ENCODE results near the gene GNAI3.

Gene GNAI3

DNA sequence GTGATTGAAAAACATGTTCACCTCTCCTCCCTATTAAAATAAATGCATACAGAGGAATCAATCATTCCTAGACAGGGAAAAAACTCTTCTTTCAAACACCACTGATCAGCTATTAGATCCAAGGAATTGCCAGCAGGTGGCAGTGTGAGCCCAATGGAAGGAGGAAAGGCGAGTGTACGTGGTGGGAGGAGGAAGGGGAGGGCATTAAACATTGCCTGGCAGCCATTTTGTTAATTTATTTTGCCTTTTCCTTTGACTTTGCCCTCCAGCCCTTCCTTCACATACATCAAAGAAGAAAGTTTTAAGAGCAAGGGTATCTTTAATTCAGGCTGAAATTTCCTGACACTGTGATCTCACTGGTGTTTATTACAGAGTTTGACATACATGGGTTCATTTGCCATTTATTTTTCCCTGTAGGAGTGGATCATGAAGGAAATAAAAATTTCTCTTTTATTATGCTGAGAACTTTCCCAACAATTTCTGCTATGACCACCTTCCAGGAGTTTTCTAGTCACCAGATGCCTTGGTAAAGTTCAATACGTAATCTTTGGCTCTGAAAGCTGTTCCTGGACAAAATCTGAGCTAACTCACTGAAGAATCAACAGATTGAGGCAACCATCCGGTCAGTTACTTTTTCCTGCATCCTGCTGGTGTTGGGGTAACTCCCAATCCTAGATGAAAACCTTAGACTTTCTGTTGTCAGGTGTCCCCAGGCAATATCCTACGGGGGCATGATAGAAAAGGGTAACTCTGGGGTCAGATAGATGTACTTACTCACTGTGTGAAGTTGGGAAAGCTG, 1.9 kb upstream of the GNAI3 start:
- DNase-seq: peak; percentile 69 to 90 (median 74)

DNA sequence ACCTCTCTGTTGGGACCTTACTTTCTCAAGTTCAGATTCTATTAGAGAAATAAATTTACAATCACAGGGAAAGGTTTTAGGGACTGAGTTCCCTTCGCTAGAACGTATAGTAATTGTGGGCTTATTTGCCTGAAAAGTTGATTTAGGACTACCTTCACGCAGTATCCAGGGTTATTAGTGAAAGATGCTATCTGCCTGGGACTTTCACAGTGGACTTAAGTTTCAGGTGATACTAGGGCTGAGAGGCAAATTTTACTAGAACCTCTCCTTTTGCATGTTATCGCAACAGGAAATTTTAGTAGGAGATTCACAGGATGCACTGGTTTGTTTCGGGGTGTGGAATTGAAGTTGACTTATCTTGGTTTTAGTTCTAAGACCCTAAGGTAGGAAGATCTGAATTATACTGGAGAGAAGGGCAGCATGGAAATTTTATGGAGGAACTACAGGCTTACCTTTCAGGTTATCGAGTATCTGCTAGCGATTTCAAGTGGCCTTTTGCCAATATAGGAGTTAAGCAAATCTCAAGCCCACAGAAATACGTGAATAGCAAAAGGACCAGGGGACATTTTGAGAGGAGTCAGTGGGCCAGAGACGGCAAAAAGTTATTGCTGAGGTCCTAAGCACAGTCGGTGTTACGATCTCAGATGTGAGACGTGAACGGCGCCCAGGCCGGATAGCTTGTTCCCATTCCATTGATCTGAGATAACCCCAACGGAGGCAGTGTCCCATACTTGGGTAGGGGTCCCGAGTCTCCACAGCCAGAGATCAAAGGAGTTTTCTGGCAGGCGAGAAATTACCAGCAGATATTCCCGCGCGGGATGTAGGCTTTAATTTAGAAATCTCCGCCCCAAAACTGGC, 723 bp upstream of the GNAI3 start:
- no peak for DNase-seq

DNA sequence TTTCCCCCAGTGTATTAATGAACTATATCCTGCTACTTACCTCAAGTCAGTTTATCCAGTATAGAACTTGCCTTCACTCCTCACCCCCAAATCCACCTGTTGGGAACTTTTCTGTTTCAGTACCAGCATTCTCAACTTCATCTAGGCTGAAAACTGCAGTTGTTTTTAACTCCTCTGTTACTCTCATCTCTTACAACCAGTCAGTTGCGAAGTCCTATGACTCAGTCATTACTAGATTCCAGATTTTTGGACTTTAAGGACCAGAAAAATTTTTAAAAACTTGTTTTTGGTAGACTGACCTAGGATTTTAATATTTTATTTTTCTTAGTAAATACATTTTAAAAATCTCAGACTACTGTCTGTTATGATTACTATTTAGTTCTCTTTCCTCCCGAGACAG, 8.1 kb downstream of the GNAI3 start:
- DNase-seq: no peak

DNA sequence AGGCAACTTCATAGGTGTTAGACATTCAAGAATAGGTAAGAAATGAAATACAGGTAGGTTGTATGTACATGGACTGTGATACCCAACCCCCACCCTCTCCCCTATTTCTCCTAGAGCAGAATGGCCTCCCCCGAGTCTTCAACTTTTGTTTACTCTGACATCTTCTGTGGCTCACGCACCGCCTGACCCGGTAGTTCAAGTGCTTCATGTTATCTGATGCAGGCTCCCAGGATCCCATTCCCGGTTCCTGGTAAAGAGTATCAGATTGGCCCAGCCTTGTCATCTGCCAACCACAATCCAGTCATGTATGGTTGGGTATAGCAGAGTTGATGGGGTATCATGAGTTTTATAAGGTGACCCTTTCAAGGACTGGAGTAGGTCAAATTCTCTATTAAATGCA, 9.1 kb downstream of the GNAI3 start:
- DNase-seq: no peak

DNA sequence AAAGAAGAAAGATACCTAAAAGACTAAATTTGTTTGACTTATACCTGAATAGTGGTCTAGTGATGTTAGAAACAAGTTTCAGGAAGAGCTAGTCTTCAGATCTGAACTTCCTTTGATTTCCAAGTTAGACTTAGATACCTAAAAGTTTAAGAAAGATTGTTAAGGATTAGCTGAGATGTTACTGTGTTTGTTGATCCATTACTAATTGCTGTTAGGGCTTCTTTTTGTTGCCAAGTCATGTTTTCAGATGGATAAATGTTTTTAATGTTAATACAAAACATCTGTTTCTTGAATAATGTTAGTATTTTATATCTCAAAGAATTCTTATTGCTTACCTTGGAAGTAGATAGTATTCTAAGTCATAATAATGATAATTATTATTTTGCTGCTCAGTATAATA, 11.6 kb downstream of the GNAI3 start:
- no peak for DNase-seq

DNA sequence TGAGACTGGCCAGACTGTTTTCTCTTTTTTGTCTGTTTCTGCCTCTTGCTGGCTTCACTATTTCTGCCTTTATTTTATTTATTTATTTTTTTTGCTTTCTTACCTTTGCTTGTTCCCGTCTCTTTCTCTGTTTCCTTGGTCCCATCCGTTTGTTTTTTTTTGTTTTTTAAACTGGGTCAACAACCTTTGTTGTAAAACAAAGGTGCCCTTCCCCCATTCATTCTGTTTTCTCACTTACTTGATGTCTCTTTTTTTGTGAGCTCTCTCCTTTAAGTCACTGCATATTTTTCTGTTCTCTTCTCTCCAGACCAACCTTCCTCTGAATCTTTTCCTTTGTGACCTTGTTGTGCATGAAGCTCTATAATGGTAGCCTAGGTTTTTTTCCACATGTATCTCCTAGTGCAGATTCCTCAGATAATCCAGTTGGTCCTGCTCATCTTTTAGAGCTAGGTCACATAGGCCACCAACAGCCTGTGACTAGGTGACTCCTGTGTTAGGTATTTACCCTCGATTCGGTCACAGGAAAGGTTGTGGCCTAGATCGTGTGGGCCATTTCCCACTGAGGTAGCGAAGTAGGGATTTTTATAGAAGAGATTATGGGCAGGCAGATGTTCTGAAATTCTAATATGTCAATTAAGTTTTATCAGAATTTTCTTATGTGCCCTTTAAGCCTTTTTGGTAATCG, 15.9 kb downstream of the GNAI3 start:
- no peak for DNase-seq

DNA sequence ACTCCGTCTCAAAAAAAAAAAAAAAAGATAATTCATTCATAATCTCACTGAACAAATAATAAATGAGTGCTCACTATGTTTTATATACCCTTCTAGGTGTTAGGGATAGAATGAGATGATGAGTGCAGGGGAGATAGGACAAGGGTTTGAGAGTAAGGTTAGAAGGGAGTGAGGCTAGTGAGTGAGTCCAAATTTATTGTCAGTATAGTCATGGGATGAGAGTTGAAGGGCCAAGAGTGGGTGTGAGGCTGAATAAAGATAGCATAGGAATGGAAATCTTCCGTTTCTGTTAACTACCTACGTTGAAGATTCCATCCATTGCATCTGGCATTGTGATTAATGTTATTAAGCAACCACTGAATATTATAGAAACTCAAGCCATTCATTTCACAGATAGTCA, 16.8 kb downstream of the GNAI3 start:
- no peak for DNase-seq

DNA sequence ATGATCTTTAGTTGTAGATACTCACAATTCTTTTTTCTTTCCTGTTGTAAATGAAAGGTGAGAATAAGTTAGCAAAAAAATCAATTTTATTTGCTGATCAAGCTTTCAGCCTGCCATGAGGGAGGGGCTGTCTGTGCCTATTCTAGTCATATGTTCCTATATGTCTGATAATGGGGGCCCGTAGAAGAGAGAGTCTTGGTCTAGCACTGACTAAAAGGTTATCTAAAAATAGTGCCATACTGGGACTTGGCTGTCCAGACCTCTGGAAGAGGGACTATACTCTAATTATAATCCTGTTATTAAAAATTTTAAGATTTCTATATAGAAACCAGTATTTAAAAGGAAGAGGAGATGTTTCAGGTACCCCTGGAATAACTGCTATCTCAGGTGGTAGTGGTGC, 18.6 kb downstream of the GNAI3 start:
- DNase-seq: no peak

DNA sequence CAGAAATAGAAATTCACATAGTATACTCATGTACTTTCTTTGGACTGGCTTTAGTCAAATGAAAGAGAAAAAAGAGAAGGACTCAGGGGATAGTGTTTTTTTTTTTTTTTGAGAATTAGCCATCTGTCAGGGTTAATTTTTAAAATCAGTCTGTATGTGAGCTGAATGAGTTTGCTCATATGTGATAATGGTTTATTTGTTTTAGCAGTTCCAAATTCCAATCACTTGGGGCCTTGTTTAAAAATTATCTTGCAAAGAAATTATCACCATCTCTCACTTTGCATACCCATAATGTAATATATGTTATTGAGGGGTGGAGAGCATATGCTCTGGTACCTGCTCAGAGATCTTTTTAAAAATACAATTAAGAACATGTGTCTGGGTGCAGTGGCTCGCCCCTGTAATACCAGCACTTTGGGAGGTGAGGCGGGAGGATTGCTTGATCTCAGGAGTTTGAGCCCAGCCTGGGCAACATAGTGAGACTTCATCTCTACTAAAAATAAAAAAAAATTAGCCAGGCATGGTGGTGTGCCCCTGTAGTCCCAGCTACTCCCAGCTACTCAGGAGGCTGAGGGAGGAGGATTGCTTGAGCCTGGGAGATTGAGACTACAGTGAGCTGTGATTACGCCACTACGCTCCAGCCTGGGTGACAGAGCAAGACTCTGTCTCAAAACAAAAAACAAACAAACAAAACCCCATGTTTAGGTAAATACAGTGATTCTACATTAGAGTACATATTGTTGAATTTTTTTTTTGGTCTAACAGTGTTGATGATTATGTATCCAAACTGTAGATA, 19.7 kb downstream of the GNAI3 start:
- DNase-seq: no peak

DNA sequence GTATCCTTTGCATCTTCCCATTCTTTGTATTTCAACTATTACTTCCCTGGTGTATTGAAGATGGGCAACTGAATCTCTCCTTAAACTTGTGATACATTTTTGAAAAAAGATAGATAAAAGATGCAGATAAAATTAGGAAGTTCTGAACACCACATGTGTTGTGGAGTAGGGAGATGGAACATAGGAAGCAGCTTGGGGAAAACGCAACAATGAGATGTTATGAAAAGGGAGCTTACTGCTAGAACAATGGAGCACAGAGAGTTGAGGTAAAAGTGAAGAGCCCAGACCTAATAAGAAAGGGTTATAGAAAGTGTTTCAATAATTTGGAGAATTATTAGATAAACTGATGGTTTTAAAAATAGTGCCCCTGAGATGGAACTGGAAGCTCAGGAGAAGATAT, 20.9 kb downstream of the GNAI3 start:
- no peak for DNase-seq

DNA sequence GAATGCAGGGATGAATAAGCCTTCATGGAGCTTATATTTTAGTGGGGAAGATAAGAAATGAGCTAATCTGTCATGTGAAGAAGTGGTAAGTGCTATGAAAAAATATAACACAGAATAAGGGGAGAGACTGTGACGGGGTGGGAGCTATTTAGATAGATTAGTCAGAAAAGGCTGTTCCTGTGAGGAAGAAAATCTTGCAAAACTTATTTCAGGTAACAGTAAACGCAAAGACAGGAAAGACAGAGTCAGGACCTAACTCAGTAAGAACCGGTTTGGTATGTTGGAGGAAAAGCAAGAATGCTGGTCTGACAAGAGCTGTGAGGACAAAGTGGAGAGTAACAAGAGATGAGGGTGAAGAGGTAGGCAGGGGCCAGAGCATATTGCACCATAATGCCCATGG, 22.0 kb downstream of the GNAI3 start:
- DNase-seq: no peak

DNA sequence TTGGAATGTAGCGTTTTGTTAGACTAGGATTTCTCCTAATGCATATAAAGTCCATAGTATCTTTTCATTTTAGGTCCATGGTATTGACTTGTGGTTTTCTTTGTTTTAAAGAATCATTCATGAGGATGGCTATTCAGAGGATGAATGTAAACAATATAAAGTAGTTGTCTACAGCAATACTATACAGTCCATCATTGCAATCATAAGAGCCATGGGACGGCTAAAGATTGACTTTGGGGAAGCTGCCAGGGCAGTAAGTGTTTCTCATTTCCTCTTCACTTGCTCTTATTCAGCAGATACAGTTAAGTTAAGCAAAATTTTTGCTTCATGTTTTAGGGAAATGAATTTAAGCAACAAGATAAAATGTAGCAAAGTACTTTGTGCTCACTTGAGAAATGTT, 25.4 kb downstream of the GNAI3 start:
- no peak for DNase-seq

DNA sequence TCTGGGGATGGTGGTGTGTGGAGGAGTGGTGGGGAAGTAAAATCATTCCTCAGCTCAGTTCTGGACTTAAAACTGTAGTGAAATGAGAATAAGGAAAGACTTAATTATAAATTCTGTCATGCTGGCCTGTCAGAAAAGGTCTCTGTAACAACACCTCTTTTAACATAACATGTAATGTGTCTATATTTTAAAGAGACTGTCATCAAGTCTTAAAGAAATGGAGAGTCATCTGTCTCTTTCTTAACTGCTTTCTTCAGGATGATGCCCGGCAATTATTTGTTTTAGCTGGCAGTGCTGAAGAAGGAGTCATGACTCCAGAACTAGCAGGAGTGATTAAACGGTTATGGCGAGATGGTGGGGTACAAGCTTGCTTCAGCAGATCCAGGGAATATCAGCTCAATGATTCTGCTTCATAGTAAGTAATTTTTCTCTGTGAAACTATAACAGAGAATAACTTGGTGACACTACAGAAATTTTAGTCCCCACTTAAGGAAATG, 30.6 kb downstream of the GNAI3 start:
- DNase-seq: no peak

DNA sequence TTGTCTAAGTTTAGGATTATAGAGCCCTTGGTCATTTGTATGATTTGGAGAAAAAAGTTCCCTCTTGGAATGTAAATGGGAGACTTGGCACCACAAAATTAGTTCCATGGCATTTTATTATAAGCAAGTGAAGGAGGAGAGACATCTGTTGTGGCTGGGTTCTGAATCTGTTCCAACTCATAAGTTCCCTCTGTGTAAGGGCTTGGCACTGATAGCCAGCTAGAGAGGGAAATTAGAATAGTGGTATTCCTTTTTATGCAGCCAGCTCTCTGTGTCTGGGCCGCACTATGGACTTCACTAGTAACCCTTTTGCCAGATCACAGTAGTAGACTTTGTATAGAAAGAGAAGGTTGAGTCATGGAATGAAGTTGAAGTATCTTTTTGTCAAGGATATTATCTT, 31.1 kb downstream of the GNAI3 start:
- DNase-seq: no peak

DNA sequence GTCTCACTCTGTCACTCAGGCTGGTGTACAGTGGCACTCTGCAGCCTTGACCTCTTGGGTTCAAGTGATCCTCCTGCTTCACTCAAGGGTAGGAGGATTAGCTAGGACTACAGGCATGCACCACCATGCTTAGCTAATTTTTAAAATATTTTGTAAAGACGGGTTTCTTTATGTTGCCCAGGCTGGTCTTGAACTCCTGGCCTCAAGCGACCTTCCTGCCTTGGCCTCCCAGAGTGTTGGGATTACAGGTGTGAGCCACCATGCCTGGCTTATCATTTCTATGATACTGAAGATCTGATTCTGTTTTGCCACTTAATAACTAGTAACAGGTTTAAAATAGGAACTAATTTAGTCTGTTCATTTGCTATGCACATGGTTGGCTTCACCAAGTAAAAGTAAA, 33.6 kb downstream of the GNAI3 start:
- no peak for DNase-seq

DNA sequence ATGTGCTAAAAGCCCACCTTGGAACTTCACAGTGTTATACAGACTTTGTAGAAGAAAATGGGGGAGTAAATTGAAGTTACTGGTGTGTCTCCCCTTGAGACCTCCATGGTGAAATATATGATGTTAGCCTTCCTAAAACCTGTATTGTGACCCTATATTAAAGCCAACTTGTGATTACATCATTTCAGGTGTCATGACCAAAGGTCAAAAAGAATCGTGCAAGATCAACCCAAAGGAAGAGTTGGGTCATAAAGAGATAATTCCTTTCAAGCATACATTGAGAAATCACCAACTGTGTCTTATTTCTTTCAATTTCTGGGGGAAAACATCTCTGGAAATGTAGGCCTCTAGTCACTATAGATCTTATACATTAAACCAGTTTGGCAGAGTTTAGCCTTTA, 36.4 kb downstream of the GNAI3 start:
- DNase-seq: no peak

DNA sequence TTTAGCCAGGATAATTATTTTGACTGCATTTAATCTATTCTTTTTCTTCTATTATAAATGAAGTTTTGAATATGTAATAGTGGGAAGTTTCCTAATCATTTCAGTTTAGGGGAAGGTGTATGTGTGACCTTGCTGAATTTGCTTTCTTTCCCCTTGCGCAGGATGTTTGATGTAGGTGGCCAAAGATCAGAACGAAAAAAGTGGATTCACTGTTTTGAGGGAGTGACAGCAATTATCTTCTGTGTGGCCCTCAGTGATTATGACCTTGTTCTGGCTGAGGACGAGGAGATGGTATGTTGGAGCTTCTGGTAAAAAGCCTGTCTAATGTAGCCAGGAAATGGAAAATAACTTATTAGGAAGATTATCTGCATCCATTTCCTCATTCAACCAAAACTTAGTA, 37.6 kb downstream of the GNAI3 start:
- no peak for DNase-seq

DNA sequence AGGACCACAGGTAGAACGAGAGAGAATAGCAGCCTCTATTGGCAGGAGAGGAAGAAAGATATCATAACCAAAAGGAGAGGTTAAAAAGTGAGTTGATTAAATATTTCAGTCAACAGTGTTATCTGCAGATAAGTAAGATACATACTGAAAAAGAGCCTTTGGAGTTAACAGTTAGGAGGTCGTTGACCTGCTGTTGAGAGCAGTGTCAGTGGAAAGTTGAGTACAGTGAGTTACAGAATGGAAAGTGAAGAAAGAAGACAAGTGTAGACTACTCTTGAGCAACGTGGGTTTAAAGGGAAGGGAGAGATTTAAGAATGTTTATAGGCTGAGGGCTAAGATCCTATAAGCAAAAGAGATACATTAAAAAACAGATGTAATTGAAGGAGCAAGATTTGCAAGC, 40.8 kb downstream of the GNAI3 start:
- no peak for DNase-seq

DNA sequence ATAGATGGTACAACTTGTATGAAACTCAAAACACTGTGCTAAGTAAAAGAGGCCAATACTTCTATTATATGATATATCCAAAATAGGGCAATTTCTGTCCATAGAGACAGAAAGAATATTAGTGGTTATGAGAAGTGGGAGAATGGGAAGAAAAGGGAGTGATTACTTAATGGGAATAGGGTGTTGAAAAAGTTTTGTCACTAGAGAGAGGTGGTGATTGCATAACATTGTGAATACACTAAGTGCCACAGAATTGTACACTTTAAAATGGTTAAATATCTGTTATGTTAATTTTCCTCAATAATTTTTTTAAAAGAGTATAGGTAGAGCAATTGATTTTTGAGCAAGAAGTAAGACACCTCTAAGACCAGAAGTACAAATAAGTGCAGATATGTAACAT, 41.3 kb downstream of the GNAI3 start:
- no peak for DNase-seq

DNA sequence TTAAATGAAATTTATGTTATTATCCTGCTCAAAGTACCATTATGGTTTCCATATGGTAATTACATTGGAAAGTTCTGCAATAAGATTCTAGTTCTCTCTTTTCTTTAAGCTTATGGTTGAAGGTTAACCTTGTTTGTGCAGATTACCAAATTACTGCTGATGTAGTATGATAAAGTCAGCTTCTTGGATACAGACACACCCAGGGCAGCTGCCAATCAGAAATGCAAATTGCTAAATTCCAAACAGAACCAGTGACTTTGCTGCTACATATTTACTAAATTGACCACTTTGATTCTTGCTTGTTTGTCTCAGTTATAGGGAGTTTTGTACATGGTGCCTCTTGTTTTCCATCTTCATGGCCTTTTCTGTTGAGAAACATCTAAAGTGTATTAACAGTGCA, 44.5 kb downstream of the GNAI3 start:
- DNase-seq: no peak

DNA sequence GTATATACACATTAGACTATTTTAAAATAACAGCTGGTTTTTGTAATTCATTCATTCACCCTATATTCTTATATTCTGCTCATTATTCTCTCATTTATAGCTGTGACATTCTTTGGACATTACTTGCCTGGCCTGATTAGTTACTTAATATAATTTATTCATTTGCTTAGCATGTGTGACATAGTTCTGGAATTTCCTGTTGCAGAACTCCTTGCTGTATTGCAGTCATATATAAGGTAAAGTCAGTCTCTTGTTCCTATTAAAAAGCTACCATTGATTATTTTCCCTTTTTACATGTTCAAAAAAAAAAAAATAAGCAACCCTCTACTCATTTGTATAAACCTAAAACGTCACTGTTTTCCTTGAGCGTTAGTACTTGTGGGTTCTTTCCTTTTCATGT, 47.1 kb downstream of the GNAI3 start:
- DNase-seq: no peak

DNA sequence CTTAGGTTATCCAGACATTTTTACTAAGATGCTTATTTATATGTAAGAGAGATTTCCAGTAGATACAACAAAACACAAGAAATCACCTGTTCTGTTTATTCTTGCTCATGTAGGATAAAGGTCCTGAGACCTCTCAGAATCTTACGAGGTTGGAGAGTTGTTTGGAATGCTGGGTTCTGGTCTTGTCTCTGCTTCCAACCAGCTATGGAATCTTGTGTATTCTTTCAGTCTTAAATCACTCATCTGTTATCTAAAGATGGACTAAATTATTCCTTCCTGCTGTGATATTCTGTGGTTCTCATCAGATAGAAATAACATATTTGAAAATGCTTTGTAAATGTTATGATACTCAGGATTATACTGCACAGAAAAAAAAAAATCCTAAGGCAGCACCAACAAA, 49.7 kb downstream of the GNAI3 start:
- no peak for DNase-seq

DNA sequence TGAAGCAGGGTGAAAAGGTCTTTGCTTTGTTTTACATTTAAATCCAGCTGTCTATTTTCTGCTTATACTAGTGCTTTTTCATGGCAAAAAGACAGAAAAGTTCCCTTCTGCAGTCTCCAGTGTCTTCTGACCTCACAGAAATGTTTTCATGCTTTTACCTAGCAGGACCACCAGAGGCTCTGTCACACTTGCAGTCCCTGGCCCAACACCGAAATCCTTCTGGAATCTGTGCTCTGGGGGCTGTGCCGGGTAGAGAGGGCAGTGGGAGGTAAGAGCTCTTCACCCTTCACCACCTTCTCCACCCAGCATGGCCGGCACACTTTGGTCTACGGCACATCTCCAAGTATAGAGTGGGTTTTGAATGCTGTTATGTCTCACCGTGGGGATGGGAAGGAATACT, 50.2 kb downstream of the GNAI3 start:
- no peak for DNase-seq
